ENCODE results near the gene GLTPD2. TPM values are rescaled to one million over a fixed set of nuclear protein-coding genes. Genes with fewer than 3 reads are reported as not detected.

The GLTPD2 gene
- total and polyA plus RNA-seq, 2 donors (not counting 3 experiments of a cell fraction or from before 2014, with no cell fraction given), result not detected

GRCh38 chr17:4766201-4766600 is 22.6 kb upstream of the GLTPD2 start:
- intact Hi-C loops (cut with micrococcal nuclease), result no loop called here
- Histone ChIP-seq H3K36me3 (ENCODE audit: control insufficient read depth in 2 of 2, extremely low read depth in 1 of 2, insufficient read depth in 2 of 2, low read length in 2 of 2) (no peaks in the 10 kb centered on the region), H4K20me1 (replicated peaks; ENCODE audit: control insufficient read depth, extremely low read depth, insufficient read depth, low read length) (no peaks in the 10 kb centered on the region), H2AFZ (ENCODE audit: low read depth, low read length) (no peak overlapping the region), H3K9ac (replicated peaks; ENCODE audit: extremely low read depth, insufficient read depth, low read length) (no peak overlapping the region), H3K9me1 (replicated peaks; ENCODE audit: control insufficient read depth, extremely low read depth, insufficient read depth, low read length) (no peaks in the 10 kb centered on the region), H3K27ac (ENCODE audit: insufficient read depth, low read depth, low read length) (no peak overlapping the region), H3K79me2 (ENCODE audit: control insufficient read depth, insufficient read depth, low read length) (no peaks in the 10 kb centered on the region), H3K4me1 (ENCODE audit: control insufficient read depth, extremely low read depth, insufficient read depth, low read length) (no peaks in the 10 kb centered on the region), H3K27me3 (ENCODE audit: control insufficient read depth in 2 of 2, insufficient read depth in 2 of 2, low read length in 2 of 2) (peaks cover 4 to 6% of the 10 kb centered on the region in 2 experiments), H3K4me2 (ENCODE audit: insufficient read depth, low read length) (no peak overlapping the region), H3K9me3 (replicated peaks; ENCODE audit: control insufficient read depth, insufficient read depth, low read length) (no peaks in the 10 kb centered on the region), H3K4me3 (replicated peaks in 1 of 3; ENCODE audit: insufficient read depth in 1 of 3, low read depth in 1 of 3, low read length in 3 of 3) (no peak overlapping the region)
- BruUV-seq (replicated peaks), result no TSS peak
- TF ChIP-seq GATA2 (IDR thresholded peaks at IDR 0.05; ENCODE audit: insufficient read depth, insufficient read length, low read depth, low read length), result no peak
- no peak for TF ChIP-seq CTCF (IDR thresholded peaks at IDR 0.05; ENCODE audit: extremely low read depth in 1 of 2, insufficient read depth in 1 of 2, low read depth in 1 of 2, low read length in 2 of 2)
- no peak for TF ChIP-seq JUN (IDR thresholded peaks at IDR 0.05; ENCODE audit: borderline replicate concordance, insufficient read depth, insufficient read length, low read depth)
- TF ChIP-seq POLR2A (IDR thresholded peaks at IDR 0.05; ENCODE audit: low read depth, low read length), result no peak
- TF ChIP-seq MAX (IDR thresholded peaks at IDR 0.05; ENCODE audit: insufficient read depth, insufficient read length), result no peak
- no peak for TF ChIP-seq FOS (IDR thresholded peaks at IDR 0.05; ENCODE audit: borderline replicate concordance, insufficient read depth, low read length)
- TF ChIP-seq MYC (IDR thresholded peaks at IDR 0.05; ENCODE audit: low read depth, low read length), result no peak
- TF ChIP-seq POLR2AphosphoS5 (IDR thresholded peaks at IDR 0.05; ENCODE audit: insufficient read depth, low read depth, low read length), result no peak
- no peak for TF ChIP-seq EZH2 (IDR thresholded peaks at IDR 0.05; ENCODE audit: borderline replicate concordance, low read depth, low read length, severe bottlenecking)
- DNase-seq (ENCODE audit: low read depth, low spot score) (no peak), FAIRE-seq (no peak)
- CTCF ChIA-PET, result interaction anchor here (1.4 kb wide), 1 partner anchor 18 kb away, joined by 3 read pairs; no protein-coding TSS in a partner anchor
- POLR2A ChIA-PET, result no interaction called here
- dilution Hi-C loops (cut with MboI; ENCODE audit: extremely low pct_ligation_motif_present, low sequenced_read_pairs), result no loop called here

All from endothelial cell of umbilical vein (primary cell).